K562 (cell line): ENCODE data around the gene BLM. TPM values are rescaled to one million over a fixed set of nuclear protein-coding genes. Genes with fewer than 3 reads are reported as not detected.
A peak's percentile ranks its signal among the peaks of the same experiment; 100 is the strongest.

ENCODE experiments used
- ETV1 ChIP-seq: fragments of 450-650 bp; conservative IDR thresholded peaks from 2 replicates; pipeline ENCODE4 v1.6.1; 2016; ENCODE audit warnings: missing genetic modification characterization, control low read depth, low read depth, missing compliant biosample characterization
- FOS ChIP-seq: IDR thresholded peaks from 3 replicates; pipeline ENCODE4 v1.6.1; 2011; ENCODE audit not compliant: insufficient read length; ENCODE audit errors: extremely low read depth
- MXI1 ChIP-seq: IDR thresholded peaks from 2 replicates; pipeline ENCODE4 v1.6.1; 2011; ENCODE audit warnings: low read depth, mild to moderate bottlenecking, improper control_type of control experiment, low read length
- PTBP1 ChIP-seq: fragments of 200-400 bp; formaldehyde crosslinking; IDR thresholded peaks from 2 replicates; pipeline ENCODE4 v1.6.1; 2017; ENCODE audit warnings: low read depth, low read length
- SAFB ChIP-seq: fragments of 200-400 bp; formaldehyde crosslinking; IDR thresholded peaks from 2 replicates; pipeline ENCODE4 v1.6.1; 2017; ENCODE audit warnings: low read depth, low read length, borderline replicate concordance
- TAL1 ChIP-seq: fragments of 450-650 bp; IDR thresholded peaks from 2 replicates; pipeline ENCODE4 v1.6.1; 2016; ENCODE audit warnings: mild to moderate bottlenecking
- TEAD2 ChIP-seq: fragments of 450-650 bp; IDR thresholded peaks from 2 replicates; pipeline ENCODE4 v1.6.1; 2016; ENCODE audit warnings: missing genetic modification characterization, control low read depth, missing compliant biosample characterization
- ZFP36 ChIP-seq: fragments of 150-350 bp; IDR thresholded peaks from 2 replicates; pipeline ENCODE4 v1.6.1; 2018; ENCODE audit warnings: low read length, low read depth; ENCODE audit not compliant: partially characterized antibody
- ZNF140 ChIP-seq: fragments of 250-450 bp; sonication (Bioruptor Pico); IDR thresholded peaks from 2 replicates; pipeline ENCODE4 v1.8.0; 2021; ENCODE audit warnings: moderate library complexity, mild to moderate bottlenecking, inconsistent platforms
- ZNF785 ChIP-seq: fragments of 250-450 bp; sonication (Bioruptor Pico); IDR thresholded peaks from 2 replicates; pipeline ENCODE4 v1.4.0; 2020; ENCODE audit warnings: mild to moderate bottlenecking
- polyA plus RNA-seq, 8 experiments: library from polyadenylated mRNA; depleted of rRNA in 4 of 8; stranded (reverse) in 5 of 8; unstranded in 3 of 8; fragments of >200 nt; fragmentation: Nextera tagmentation in 2 of 8; fragmentation: Illumina TruSeq in 1 of 8; extraction: Ambion mirVana in 2 of 8; extraction: Trizol in 1 of 8; gene quantifications; 2 replicates each; pipeline versions ENCODE4 v1.2.1 to v1.2.3, GENCODE V29; 2011 to 2014; ENCODE audit warnings: inconsistent platforms in 1 of 8, missing spikeins in 1 of 8
- total RNA-seq, 7 experiments: library from RNA; depleted of rRNA in 6 of 7; stranded (reverse); fragments of >200 nt in 6 of 7; fragmentation: Illumina TruSeq in 2 of 7; extraction: Trizol in 2 of 7; gene quantifications; 2 replicates each; pipeline versions ENCODE4 v1.2.1 to v1.2.3, GENCODE V29; 2011 to 2021; ENCODE audit warnings: low replicate concordance in 1 of 7
- TF ChIP-seq, protein P1 (sequence below), 2 experiments: fragments of 450-650 bp in 1 of 2; sonication (generic) in 1 of 2; formaldehyde crosslinking in 1 of 2; IDR thresholded peaks; 2 replicates each; pipeline versions ENCODE4 v1.7.1 to v1.9.0; 2016 to 2022; ENCODE audit warnings: inconsistent platforms in 1 of 2, mild to moderate bottlenecking in 1 of 2, missing genetic modification reagents in 1 of 2
- TF ChIP-seq, protein P2 (sequence below): fragments of 450-650 bp; IDR thresholded peaks from 2 replicates; pipeline ENCODE4 v1.6.1; 2018; ENCODE audit warnings: mild to moderate bottlenecking, low read depth; ENCODE audit not compliant: partially characterized antibody
- TF ChIP-seq, protein P3 (sequence below): fragments of 450-650 bp; IDR thresholded peaks from 2 replicates; pipeline ENCODE4 v1.6.1; 2017; ENCODE audit warnings: antibody characterized with exemption, mild to moderate bottlenecking

BLM gene
- total and polyA plus RNA-seq, 9 of the 15 experiments (the other 6 are each of a cell fraction or from before 2014, with no cell fraction given): 21.0 to 56.0 (median 43.9) TPM

DNA sequence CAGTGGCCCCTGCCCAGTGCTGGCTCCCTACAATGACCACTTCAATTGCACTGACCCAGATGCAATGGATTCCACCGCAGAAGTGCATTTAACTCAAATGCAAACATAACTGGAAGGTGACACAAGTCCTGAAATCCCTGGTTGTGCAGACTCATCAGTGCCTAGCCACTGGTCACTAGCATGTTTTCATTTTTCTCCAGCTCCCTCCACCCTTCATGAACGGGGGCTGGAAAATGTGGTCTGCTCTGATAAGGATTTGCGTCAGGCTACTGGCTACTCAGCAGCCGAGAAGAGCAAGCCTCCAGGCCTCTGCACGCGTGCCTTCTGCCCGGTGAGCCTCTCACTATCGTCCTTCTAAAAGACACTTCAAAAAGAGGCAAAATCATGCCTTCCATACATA, 123.8 kb downstream of the BLM start (continued):
- TF ChIP-seq, protein P1, sequence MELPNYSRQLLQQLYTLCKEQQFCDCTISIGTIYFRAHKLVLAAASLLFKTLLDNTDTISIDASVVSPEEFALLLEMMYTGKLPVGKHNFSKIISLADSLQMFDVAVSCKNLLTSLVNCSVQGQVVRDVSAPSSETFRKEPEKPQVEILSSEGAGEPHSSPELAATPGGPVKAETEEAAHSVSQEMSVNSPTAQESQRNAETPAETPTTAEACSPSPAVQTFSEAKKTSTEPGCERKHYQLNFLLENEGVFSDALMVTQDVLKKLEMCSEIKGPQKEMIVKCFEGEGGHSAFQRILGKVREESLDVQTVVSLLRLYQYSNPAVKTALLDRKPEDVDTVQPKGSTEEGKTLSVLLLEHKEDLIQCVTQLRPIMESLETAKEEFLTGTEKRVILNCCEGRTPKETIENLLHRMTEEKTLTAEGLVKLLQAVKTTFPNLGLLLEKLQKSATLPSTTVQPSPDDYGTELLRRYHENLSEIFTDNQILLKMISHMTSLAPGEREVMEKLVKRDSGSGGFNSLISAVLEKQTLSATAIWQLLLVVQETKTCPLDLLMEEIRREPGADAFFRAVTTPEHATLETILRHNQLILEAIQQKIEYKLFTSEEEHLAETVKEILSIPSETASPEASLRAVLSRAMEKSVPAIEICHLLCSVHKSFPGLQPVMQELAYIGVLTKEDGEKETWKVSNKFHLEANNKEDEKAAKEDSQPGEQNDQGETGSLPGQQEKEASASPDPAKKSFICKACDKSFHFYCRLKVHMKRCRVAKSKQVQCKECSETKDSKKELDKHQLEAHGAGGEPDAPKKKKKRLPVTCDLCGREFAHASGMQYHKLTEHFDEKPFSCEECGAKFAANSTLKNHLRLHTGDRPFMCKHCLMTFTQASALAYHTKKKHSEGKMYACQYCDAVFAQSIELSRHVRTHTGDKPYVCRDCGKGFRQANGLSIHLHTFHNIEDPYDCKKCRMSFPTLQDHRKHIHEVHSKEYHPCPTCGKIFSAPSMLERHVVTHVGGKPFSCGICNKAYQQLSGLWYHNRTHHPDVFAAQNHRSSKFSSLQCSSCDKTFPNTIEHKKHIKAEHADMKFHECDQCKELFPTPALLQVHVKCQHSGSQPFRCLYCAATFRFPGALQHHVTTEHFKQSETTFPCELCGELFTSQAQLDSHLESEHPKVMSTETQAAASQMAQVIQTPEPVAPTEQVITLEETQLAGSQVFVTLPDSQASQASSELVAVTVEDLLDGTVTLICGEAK (IDR thresholded peaks at IDR 0.05): no peak
- TF ChIP-seq, protein P1 (CRISPR knock-in tag; IDR thresholded peaks at IDR 0.05): no peak
- TF ChIP-seq FOS: no peak
- TF ChIP-seq PTBP1: no peak
- no peak for TF ChIP-seq ZNF785 (CRISPR knock-in tag)
- TF ChIP-seq, protein P2, sequence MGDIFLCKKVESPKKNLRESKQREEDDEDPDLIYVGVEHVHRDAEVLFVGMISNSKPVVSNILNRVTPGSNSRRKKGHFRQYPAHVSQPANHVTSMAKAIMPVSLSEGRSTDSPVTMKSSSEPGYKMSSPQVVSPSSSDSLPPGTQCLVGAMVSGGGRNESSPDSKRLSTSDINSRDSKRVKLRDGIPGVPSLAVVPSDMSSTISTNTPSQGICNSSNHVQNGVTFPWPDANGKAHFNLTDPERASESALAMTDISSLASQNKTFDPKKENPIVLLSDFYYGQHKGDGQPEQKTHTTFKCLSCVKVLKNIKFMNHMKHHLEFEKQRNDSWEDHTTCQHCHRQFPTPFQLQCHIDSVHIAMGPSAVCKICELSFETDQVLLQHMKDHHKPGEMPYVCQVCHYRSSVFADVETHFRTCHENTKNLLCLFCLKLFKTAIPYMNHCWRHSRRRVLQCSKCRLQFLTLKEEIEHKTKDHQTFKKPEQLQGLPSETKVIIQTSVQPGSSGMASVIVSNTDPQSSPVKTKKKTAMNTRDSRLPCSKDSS: no peak
- no peak for TF ChIP-seq MXI1
- no peak for TF ChIP-seq ZNF140
- TF ChIP-seq ZFP36: peak; percentile 61
- peak; percentile 38; the same call in 1 of the 2 replicates for TF ChIP-seq ETV1
- TF ChIP-seq, protein P3, sequence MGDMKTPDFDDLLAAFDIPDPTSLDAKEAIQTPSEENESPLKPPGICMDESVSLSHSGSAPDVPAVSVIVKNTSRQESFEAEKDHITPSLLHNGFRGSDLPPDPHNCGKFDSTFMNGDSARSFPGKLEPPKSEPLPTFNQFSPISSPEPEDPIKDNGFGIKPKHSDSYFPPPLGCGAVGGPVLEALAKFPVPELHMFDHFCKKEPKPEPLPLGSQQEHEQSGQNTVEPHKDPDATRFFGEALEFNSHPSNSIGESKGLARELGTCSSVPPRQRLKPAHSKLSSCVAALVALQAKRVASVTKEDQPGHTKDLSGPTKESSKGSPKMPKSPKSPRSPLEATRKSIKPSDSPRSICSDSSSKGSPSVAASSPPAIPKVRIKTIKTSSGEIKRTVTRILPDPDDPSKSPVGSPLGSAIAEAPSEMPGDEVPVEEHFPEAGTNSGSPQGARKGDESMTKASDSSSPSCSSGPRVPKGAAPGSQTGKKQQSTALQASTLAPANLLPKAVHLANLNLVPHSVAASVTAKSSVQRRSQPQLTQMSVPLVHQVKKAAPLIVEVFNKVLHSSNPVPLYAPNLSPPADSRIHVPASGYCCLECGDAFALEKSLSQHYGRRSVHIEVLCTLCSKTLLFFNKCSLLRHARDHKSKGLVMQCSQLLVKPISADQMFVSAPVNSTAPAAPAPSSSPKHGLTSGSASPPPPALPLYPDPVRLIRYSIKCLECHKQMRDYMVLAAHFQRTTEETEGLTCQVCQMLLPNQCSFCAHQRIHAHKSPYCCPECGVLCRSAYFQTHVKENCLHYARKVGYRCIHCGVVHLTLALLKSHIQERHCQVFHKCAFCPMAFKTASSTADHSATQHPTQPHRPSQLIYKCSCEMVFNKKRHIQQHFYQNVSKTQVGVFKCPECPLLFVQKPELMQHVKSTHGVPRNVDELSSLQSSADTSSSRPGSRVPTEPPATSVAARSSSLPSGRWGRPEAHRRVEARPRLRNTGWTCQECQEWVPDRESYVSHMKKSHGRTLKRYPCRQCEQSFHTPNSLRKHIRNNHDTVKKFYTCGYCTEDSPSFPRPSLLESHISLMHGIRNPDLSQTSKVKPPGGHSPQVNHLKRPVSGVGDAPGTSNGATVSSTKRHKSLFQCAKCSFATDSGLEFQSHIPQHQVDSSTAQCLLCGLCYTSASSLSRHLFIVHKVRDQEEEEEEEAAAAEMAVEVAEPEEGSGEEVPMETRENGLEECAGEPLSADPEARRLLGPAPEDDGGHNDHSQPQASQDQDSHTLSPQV: peak; percentile 89; the same call in 1 of the 2 replicates
- TF ChIP-seq SAFB: no peak
- peak; percentile 97 for TF ChIP-seq TAL1
- TF ChIP-seq TEAD2 (tag): 0 out of 2 replicates have a peak, but pooled peaks have one; percentile 33
